Uterus (tissue), 2 donors: Measurements from ENCODE around the gene AATF.

Experiments
- POLR2A ChIP-seq, 2 donors: fragments of 450-650 bp; IDR thresholded peaks; one replicate each; pipeline ENCODE4 v1.6.1; 2016; ENCODE audit warnings: antibody characterized with exemption in 2 of 2, mild to moderate bottlenecking in 1 of 2, moderate library complexity in 1 of 2
- TF ChIP-seq, protein P1 (sequence below), 4 experiments: fragments of 200-600 bp in 2 of 4; fragments of 450-650 bp in 2 of 4; sonication (generic) in 2 of 4; IDR thresholded peaks; one replicate each; pipeline ENCODE4 v1.5.1; 2016 to 2019; ENCODE audit warnings: antibody characterized with exemption in 4 of 4, mild to moderate bottlenecking in 2 of 4, moderate library complexity in 1 of 4

DNA sequence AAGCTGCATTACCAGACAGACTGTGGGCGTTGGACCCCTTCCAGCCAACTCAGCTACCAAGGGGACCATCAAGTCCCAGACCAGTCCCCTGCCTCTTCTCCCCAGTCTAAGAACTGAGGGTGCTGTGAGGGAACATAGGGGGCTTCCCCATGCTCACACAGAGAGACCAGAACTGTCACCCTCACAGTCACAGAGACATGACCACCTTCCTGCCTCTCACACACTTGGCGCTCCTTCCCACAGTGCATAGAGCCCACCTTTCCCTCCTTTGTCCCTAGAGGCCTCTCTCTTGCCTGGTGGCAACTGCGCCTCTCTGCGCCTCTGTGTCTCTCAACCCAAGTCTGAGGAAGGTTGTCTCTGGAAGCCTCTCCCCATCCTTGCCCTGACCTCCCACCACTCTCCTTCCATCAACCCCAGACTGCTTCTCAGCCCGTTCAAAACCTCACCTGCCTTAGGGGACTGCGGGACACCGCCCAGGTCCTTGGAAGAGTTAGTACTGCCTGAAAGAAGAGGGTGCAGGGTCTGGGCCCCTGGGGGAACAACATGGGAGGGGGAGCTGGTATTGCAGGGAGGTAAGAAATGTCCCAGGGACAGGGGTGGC, 17.6 kb upstream of the AATF start:
- TF ChIP-seq, protein P1, sequence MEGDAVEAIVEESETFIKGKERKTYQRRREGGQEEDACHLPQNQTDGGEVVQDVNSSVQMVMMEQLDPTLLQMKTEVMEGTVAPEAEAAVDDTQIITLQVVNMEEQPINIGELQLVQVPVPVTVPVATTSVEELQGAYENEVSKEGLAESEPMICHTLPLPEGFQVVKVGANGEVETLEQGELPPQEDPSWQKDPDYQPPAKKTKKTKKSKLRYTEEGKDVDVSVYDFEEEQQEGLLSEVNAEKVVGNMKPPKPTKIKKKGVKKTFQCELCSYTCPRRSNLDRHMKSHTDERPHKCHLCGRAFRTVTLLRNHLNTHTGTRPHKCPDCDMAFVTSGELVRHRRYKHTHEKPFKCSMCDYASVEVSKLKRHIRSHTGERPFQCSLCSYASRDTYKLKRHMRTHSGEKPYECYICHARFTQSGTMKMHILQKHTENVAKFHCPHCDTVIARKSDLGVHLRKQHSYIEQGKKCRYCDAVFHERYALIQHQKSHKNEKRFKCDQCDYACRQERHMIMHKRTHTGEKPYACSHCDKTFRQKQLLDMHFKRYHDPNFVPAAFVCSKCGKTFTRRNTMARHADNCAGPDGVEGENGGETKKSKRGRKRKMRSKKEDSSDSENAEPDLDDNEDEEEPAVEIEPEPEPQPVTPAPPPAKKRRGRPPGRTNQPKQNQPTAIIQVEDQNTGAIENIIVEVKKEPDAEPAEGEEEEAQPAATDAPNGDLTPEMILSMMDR (IDR thresholded peaks at IDR 0.05) = no peak
- no peak for TF ChIP-seq POLR2A (IDR thresholded peaks at IDR 0.05)
